H54 (cell line): ENCODE data around the gene TSPAN33.

Experiments used
- DNase-seq: peaks from one replicate; pipeline ENCODE4 v3.0.0; 2011; ENCODE audit warnings: low spot score, mixed read lengths; ENCODE audit not compliant: insufficient read length
- FAIRE-seq: peaks from 3 replicates; lab custom pipeline; 2011; peaks lifted over from hg19 to GRCh38; lab: Jason Lieb, UNC
- POLR2A ChIP-seq: IDR thresholded peaks from 2 replicates; pipeline ENCODE4 v1.6.1; 2011; ENCODE audit warnings: low read depth, mild to moderate bottlenecking, low read length

TSPAN33 gene

DNA sequence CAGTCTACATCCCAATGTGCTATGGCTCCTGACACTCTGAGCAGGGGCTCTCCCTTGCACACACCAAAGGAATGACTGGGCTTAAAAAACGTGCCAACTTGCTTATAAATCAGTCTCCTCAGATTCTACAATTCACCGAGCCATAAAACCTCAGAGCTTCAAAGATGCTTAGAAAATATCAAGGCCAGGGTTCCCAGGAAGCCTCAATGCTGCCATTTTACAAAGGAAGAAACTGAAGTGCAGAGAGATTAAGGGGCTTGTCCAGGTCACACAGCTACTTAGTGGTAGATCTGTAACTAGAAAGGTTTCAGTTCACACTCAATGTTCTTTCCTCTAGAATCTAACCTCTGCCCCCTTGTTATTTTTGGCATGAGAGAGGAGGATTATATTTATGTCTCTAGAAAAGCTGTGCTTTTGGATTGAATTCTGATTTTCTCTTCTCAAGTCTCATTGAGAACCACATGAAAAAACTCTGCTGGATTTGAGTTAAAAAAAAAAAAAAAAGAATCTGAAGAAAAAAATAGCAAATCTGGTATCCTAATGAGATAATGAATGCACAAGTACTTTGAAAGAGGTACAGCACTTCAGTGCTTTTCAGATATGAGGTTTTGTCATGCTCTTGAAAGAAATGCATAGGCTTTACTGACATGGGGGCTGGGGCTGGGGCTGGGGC lies 22.3 kb upstream of the TSPAN33 start:
- FAIRE-seq: no peak
- no peak for DNase-seq
- TF ChIP-seq POLR2A: no peak

DNA sequence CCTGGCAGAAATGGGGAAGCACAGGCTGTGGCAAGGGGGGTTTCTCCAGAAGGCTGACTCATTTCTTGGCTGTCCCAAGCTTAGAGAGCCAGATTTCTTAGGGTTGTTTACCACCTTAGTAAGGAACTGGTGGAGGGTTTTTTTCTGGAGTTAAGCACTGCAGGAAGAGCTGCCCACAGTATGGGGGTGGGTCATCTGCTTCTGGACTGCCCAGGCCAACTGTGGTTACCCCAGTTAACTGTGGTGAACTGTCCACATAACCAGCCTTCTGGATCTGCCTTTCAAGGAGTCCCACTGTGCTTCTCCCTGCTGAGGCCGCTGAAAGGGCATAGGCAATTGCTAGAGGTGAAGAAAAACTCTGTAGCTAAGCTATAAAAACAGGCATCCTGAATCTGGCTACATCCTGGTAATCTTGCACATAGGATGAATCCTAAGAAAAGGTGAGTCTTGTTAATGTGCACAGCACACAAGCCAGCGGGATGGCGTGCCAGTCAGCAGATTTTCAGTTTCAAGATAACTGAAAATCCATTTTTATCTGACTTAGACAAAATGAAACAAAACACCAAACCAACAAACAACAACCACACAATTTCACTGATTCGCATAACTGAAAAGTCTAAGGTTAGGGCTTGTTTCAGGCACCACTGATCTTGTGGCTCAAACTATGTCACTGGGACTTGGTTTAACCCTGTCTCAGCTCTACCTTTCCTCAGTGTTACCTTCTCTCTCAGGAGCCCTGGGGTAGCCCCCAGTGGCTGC lies 21.6 kb upstream of the TSPAN33 start:
- no peak for TF ChIP-seq POLR2A
- no peak for FAIRE-seq
- DNase-seq: no peak

DNA sequence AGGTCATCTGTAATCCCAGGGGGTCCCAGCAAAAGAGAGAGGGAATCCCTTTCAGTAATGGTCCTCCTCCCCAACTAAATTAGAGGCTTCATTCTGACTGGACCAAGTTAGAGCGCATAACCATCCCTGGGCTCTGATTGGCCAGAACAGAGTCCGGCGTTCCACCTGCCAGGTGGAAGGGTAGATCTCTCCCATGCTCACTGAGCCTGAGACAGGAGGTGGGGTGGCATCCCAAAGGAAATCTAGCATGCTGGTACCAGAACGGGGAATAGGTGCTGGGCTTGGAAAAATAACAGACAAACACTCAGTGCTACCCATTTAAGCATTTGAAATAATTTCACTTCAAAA lies 21.0 kb upstream of the TSPAN33 start:
- DNase-seq (no peak), FAIRE-seq (no peak)
- no peak for TF ChIP-seq POLR2A

DNA sequence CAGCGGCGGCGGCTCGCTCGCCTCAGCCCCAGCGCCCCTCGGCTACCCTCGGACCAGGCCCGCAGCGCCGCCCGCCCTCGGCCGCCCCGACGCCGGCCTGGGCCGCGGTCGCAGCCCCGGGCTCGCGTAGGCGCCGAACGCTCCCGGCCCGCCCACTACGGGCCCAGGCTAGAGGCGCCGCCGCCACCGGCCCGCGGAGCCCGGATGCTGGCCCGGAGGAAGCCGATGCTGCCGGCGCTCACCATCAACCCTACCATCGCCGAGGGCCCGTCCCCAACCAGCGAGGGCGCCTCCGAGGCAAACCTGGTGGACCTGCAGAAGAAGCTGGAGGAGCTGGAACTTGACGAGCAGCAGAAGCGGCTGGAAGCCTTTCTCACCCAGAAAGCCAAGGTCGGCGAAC lies 18.2 kb upstream of the TSPAN33 start:
- TF ChIP-seq POLR2A: no peak
- no peak for FAIRE-seq
- DNase-seq: no peak

DNA sequence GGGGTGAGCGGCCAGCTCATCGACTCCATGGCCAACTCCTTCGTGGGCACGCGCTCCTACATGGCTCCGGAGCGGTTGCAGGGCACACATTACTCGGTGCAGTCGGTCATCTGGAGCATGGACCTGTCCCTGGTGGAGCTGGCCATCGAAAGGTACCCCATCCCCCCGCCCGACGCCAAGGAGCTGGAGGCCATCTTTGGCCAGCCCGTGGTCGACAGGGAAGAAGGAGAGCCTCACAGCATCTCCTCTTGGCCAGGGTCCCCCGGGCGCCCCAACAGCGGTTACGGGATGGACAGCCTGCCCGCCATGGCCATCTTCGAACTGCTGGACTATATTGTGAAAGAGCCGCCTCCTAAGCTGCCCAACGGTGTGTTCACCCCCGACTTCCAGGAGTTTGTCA lies 17.4 kb upstream of the TSPAN33 start:
- no peak for TF ChIP-seq POLR2A
- FAIRE-seq: no peak

DNA sequence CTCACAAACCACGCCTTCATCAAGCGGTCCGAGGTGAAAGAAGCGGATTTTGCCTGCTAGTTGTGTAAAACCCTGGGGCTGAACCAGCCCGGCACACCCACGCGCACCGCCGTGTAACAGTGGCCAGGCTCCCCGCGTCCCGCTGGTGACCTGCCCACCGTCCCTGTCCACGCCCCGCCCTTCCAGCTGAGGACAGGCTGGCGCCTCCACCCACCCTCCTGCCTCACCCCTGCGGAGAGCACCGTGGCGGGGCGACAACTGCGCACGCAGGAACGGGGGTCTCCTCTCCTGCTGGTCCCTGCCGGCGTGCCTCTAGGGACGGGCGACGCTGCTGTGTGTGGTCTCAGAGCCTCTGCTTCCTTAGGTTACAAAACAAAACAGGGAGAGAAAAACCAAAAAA lies 16.9 kb upstream of the TSPAN33 start:
- FAIRE-seq: no peak
- no peak for DNase-seq
- TF ChIP-seq POLR2A: no peak

More for the DNA sequence above, 17.4 kb upstream of the TSPAN33 start:
- no peak for DNase-seq

DNA sequence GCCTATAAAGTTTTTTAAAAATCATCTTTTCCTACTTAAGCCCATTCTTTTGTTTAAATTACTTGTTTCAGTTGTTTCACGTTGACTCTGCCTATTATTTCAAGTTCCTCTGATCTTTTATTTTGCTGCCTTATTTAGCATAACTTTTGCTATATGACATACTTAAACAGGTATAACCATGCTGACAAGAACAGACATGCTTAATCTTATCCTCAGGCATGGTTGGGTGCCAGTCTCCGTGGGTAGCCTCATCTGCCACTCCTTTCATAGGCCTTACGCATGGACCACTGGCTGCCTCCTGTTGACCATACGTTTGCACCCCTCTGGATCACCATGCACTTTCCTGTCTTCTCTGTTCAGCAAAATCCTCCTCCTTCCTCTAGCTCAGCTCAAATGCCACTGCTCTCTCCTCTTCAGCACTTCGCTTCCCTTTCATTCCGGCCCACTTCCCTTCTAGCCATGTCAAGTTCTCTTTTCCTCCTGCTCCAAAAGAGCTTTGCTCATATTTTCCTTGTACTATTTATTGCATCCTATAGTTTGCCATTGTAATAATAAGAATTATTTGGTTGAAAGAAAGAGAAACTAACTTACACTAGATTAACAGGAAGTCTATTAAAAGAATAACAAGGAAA lies 10.0 kb upstream of the TSPAN33 start:
- no peak for TF ChIP-seq POLR2A
- DNase-seq (no peak), FAIRE-seq (no peak)

DNA sequence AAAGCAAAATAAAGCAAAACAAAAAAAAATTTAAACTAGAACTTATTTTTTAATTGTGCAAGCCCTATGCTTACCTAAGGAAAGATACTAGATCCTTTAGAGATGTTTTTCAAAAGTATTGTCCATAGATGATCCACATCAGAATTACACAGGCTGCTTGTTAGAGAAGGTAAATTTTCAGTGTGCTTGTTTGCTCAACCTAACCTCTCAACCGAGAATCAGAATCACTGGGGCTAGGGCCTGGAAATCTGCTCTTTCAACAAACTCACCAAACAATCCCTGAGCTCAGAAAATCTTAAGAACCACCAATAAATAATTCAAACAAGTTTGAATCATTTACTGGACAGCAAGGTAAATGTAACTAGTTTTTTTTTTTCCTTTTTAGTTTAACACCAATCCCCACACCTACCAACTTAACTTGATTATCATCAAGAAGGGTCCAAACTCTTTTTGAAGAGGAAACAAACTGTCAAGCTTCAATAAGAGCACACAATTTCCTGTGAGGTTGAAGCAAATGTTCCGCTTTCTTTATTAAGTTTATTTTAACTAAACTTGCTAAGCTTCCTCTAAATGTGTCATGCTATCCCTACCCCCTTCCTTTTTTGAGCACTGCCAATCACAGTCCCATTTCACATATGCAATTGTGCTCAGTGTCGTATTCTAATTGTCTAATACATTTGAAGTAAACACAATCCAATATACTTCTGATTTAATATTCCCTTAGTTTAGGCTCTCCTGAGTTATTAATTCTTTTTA lies 7.4 kb upstream of the TSPAN33 start:
- DNase-seq: no peak
- TF ChIP-seq POLR2A: no peak
- no peak for FAIRE-seq

DNA sequence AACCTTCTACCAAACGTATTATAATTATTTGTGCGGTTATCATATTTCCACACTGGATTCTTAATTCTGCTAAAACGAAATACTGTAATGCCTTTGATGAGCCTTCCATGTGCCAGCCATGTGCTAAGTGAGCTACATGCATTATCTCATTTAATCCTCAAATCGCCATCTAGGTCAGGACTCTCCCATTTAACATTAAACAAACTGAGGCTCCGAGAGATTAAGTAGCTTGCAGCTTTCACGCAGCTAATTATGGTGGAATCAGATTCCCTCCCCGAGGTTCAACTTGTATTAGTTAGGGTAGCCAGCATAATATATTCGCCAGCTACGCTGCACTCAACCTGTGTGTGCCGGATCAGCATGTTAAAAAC lies 798 bp upstream of the TSPAN33 start:
- TF ChIP-seq POLR2A: no peak
- DNase-seq: no peak
- FAIRE-seq: no peak

DNA sequence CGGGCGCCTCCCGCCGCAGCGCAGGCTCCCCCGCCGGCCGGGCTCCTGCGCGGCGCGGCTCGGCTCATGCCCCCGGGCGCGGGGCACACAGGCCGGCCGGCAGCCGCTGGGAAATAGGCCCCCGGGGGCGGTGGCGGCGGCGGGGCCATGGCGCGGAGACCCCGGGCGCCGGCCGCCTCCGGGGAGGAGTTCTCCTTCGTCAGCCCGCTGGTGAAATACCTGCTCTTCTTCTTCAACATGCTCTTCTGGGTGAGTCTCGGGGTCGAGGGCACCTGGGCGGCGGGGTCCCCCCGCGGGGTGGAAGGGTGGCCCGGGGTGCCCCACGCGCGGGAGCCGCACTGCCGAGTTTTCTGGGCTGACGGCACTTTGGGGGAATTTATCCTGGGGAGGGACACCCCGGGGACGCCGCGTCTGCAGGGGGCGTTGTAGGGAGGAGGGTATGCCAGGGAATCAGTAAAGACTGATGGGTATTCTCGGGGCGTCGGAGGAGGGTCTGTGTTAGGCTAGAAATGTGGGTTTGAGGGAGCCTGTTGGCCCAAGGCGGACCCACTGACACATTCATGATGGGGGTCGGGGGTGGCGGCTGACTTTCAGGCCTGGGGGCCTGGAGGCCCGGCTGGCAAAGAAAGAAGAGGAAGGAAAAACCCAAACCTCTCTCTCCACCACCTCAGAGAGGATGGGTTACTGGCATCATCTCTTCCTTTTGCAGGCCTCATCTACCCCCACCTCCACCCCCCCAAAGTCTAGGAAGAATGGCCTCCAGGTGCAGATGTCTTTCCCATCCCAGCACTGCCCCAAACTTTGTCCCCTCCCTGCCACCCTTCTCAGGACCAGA lies 544 bp downstream of the TSPAN33 start:
- FAIRE-seq: no peak
- no peak for TF ChIP-seq POLR2A
- DNase-seq: no peak

DNA sequence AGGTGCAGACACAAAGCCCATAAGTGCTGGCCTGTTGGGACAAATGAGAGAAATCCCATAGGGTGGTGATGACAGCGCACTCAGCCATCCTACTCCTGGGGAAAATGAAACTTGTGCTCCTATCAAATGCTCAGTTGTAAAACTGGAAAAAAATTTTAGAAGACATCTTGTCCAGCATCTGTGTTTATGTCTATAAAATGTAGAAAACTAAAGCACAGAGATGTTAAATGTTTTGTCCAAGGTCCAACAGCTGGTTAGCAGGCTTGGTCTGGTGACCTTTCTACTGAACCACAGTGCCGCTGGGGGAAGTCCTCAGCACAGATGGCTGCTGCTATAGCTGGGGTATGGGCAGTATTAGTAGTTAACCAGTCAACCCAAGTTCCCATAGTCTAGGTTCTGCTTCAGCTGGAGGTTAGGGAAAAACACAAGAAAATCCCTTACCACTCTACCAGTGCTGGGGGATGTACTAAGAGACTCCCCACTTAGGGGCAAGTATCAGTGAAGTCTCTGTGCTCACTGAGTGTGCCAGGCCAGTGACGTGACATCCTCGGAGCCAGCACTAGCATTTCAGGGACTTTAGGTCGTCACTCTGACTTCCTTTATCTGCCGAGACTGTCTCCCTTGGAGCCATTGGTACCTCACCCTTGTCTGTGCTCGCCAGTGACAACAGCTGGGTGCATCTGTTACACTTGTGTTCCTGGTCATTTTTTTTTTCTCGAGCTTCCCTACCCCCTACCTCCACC lies 1.9 kb downstream of the TSPAN33 start:
- FAIRE-seq (no peak), DNase-seq (no peak)
- TF ChIP-seq POLR2A: no peak

DNA sequence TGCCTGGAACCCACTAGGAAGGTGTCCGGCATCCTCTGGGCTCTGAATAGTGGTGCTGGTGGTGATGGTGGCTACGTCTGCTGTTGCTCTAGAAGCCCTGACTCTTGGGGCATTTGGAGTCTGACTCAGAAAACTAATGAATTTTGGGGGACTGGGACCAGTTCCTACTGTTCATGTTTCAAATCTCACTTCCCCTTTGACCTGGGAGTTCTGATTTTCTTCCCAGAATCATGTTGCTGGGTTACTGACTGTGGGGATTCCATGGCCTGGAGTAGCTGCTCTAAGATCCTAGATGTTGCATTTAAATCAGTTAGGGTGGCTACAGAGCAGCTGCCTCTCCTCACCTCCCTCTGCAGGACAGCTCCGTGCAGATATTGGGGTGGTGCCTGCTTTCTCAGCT lies 3.2 kb downstream of the TSPAN33 start:
- FAIRE-seq (no peak), DNase-seq (no peak)
- no peak for TF ChIP-seq POLR2A
